ENCODE data around the gene FLT3.

The FLT3 gene

GRCh38 chr13:28077231-28077630, 23.1 kb downstream of the FLT3 start:
- TF ChIP-seq, protein P1, sequence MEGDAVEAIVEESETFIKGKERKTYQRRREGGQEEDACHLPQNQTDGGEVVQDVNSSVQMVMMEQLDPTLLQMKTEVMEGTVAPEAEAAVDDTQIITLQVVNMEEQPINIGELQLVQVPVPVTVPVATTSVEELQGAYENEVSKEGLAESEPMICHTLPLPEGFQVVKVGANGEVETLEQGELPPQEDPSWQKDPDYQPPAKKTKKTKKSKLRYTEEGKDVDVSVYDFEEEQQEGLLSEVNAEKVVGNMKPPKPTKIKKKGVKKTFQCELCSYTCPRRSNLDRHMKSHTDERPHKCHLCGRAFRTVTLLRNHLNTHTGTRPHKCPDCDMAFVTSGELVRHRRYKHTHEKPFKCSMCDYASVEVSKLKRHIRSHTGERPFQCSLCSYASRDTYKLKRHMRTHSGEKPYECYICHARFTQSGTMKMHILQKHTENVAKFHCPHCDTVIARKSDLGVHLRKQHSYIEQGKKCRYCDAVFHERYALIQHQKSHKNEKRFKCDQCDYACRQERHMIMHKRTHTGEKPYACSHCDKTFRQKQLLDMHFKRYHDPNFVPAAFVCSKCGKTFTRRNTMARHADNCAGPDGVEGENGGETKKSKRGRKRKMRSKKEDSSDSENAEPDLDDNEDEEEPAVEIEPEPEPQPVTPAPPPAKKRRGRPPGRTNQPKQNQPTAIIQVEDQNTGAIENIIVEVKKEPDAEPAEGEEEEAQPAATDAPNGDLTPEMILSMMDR (IDR thresholded peaks at IDR 0.05; ENCODE audit: insufficient read depth, low read depth, low read length, missing control alignments) = no peak
- no peak for DNase-seq (ENCODE audit: low read depth)
- no peak overlapping the region for H3K4me3 ChIP-seq (ENCODE audit: low read depth, low read length)

DNA sequence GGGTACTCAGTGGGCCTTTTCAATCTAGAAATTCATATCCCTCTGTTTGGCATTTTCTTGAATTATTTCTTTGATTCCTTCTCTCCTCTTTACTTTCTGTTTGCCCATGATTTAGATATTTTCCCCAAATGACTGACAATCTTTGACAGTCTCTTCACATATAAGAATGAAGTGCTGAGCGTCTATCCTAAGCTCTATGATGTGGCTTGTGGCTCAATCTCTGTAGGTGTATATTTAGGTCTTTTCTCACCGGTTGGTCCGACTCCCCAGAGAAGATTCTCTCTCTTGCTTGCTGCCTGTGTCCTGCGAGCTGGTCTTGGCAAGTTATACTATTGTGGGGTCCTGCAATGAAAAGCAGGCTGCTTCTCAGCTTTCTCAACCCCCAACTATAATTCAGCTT, 29.0 kb downstream of the FLT3 start:
- H3K4me3 ChIP-seq (ENCODE audit: low read depth, low read length) = no peak overlapping the region
- TF ChIP-seq, protein P1 (IDR thresholded peaks at IDR 0.05; ENCODE audit: insufficient read depth, low read depth, low read length, missing control alignments) = no peak
- no peak for DNase-seq (ENCODE audit: low read depth)

DNA sequence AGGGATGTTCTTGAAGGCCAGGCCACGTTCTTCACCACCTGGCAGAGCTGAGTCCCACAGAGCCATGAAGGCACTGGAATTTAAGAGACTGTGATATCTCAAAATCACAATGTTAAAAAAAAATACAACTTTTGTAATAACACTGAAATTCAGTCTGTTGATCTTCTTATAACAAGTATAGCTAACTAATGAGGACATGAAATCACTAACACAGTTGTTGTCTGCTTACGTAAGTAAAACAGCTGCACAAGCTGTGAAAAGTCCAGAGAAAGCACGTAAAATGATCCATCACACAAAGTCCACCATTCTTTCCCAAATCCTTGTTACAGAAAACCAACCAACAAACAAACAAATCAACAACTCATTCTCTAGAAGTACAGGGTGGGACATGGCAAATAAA, 32.9 kb downstream of the FLT3 start:
- TF ChIP-seq, protein P1 (IDR thresholded peaks at IDR 0.05; ENCODE audit: insufficient read depth, low read depth, low read length, missing control alignments) = no peak
- no peak for DNase-seq (ENCODE audit: low read depth)
- H3K4me3 ChIP-seq (ENCODE audit: low read depth, low read length) = no peak overlapping the region

GRCh38 chr13:28058866-28059613, 41.3 kb downstream of the FLT3 start:
- TF ChIP-seq, protein P1 (IDR thresholded peaks at IDR 0.05; ENCODE audit: insufficient read depth, low read depth, low read length, missing control alignments) = peak; percentile 30
- H3K4me3 ChIP-seq (ENCODE audit: low read depth, low read length) = no peak overlapping the region
- DNase-seq (ENCODE audit: low read depth) = peak; percentile 65

DNA sequence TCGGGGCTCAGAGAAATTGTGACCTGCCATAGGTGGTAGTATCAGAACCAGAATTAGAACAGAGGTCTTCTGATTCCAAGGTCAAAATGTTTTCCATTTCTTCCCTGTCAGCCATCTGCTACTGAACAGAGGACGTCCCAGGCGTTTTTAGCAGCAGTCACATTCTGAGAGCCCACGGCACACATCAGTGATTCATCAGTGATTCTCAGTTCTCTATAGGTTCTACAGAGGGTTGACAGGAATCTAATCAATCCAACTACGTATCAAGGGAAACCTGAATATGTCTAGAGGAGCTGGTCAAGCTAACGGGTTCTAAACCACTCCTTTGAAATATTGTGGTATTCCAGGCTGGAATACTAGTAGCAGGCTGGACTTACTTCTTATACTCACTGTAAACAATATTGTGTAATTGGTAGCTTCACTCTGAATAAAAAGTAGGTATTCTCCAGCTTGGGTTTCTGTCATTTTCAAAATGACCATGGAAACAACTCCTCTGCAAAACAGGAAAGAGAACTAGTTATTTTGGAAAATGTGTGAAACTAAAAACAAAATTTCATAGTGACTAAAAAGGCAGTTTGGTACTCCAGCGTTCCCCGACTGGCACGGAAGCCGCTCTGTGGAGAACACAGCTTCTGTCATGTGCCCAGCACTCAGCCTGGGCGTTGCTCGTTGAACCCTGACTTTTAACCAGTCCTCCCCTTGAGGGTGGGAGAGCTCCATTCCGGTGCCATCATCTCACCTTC, 43.2 kb downstream of the FLT3 start:
- TF ChIP-seq, protein P1 (IDR thresholded peaks at IDR 0.05; ENCODE audit: insufficient read depth, low read depth, low read length, missing control alignments) = no peak
- no peak overlapping the region for H3K4me3 ChIP-seq (ENCODE audit: low read depth, low read length)
- peak; percentile 79 for DNase-seq (ENCODE audit: low read depth)

GRCh38 chr13:28056426-28056825, 44.0 kb downstream of the FLT3 start:
- DNase-seq (ENCODE audit: low read depth) = no peak
- TF ChIP-seq, protein P1 (IDR thresholded peaks at IDR 0.05; ENCODE audit: insufficient read depth, low read depth, low read length, missing control alignments) = no peak
- no peak overlapping the region for H3K4me3 ChIP-seq (ENCODE audit: low read depth, low read length)

Data from GM12865 (cell line).